ENCODE data around the gene HYI. TPM values are rescaled to one million over a fixed set of nuclear protein-coding genes. Genes with fewer than 3 reads are reported as not detected.

The HYI gene
- total and polyA plus RNA-seq, 2 donors (not counting 1 experiment from before 2014, with no cell fraction given): 26.3 to 36.5 TPM

DNA sequence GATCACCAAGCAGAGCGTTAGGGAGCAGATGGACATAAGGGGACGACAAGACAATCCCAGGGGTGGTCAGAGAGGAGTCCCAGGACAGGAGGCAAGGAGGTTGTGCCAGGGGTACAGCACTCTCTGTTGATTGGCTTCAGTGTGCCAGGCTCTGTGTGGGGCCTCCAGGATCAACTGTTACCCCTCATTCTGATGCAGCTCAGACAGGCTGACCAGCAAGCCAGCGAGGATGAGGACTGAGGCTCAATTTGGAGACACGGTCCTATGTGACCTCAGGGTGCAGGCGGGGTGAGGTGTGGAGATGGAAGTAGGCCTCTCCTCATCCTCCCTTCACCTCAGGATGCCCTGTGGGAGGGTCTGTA, 4.0 kb downstream of the HYI start:
- TF ChIP-seq EZH2 (IDR thresholded peaks at IDR 0.05; ENCODE audit: low read length, missing control alignments): no peak
- TF ChIP-seq, protein P1, sequence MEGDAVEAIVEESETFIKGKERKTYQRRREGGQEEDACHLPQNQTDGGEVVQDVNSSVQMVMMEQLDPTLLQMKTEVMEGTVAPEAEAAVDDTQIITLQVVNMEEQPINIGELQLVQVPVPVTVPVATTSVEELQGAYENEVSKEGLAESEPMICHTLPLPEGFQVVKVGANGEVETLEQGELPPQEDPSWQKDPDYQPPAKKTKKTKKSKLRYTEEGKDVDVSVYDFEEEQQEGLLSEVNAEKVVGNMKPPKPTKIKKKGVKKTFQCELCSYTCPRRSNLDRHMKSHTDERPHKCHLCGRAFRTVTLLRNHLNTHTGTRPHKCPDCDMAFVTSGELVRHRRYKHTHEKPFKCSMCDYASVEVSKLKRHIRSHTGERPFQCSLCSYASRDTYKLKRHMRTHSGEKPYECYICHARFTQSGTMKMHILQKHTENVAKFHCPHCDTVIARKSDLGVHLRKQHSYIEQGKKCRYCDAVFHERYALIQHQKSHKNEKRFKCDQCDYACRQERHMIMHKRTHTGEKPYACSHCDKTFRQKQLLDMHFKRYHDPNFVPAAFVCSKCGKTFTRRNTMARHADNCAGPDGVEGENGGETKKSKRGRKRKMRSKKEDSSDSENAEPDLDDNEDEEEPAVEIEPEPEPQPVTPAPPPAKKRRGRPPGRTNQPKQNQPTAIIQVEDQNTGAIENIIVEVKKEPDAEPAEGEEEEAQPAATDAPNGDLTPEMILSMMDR (conservative IDR thresholded peaks at IDR 0.05 in 1 of 2, IDR thresholded peaks at IDR 0.05 in 1 of 2; ENCODE audit: low read depth in 1 of 2, low read length in 2 of 2): no peak
- peaks cover 37% of the 10 kb centered on the region for H3K36me3 ChIP-seq (ENCODE audit: control insufficient read depth, insufficient read depth, low read length)
- H2AFZ ChIP-seq (ENCODE audit: low read length): no peak overlapping the region
- no peak overlapping the region for H3K4me3 ChIP-seq (replicated peaks in 1 of 4; ENCODE audit: control extremely low read depth in 1 of 4, insufficient read depth in 1 of 4, low read depth in 3 of 4, low read length in 4 of 4)
- DNase-seq (ENCODE audit: low read depth in 2 of 2): no peak
- H3K27ac ChIP-seq (ENCODE audit: insufficient read depth, low read length): no peak overlapping the region
- no peak overlapping the region for H3K4me2 ChIP-seq (ENCODE audit: extremely low read depth, insufficient read depth, low read length)
- no peaks in the 10 kb centered on the region for H3K9me3 ChIP-seq (ENCODE audit: control insufficient read depth, insufficient read depth, low read depth, low read length)
- H3K9ac ChIP-seq (ENCODE audit: insufficient read depth, low read length): no peak overlapping the region
- no peaks in the 10 kb centered on the region for H4K20me1 ChIP-seq (ENCODE audit: control insufficient read depth, extremely low read depth, insufficient read depth, low read length)
- H3K27me3 ChIP-seq (ENCODE audit: control insufficient read depth, insufficient read depth, low read length): no peaks in the 10 kb centered on the region
- H3K79me2 ChIP-seq (ENCODE audit: control insufficient read depth, insufficient read depth, low read length): peaks cover 5% of the 10 kb centered on the region
- H3K4me1 ChIP-seq (ENCODE audit: control insufficient read depth, extremely low read depth, insufficient read depth, low read length): peaks cover 5% of the 10 kb centered on the region

DNA sequence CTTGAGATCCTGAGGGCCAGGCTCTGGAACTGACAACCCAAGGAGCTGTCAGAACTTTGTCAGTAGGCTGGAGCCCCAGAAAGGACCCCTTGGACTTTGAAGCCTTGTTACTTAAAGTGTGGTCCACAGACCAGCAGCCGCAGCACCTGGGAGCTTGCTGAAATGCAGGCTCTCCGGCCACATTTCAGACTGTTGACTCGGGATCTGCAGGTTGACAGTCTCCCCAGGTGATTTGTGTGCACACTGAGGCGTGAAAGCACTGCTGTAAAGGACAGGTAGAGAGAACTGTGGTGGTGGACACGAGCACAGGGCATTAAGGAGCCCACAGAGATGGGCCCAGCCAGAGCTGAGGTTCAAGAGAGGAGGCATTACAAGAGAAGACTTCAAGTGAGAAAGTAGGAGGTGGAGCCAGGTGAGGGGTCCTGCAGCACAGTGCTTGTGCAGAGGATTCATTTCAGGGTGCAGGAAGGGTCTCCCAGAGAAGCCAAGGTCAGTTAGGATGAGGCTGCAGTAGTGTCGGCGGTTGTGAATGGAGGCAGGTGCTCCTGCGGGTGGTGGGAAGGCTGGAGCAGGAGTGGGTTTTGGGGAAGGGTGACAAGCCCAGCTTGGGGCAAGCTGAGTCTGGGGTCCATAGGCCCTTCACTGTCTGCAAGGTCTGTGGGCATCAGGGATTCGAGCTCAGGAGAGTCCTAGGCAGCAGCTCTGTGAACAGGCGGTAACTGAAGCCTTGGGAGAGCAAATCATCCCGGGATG, 4.6 kb downstream of the HYI start:
- Histone ChIP-seq H3K4me3 (replicated peaks in 1 of 4; ENCODE audit: control extremely low read depth in 1 of 4, insufficient read depth in 1 of 4, low read depth in 3 of 4, low read length in 4 of 4) (no peak overlapping the region), H4K20me1 (ENCODE audit: control insufficient read depth, extremely low read depth, insufficient read depth, low read length) (no peaks in the 10 kb centered on the region), H3K27ac (ENCODE audit: insufficient read depth, low read length) (no peak overlapping the region), H3K27me3 (ENCODE audit: control insufficient read depth, insufficient read depth, low read length) (no peaks in the 10 kb centered on the region), H3K4me1 (ENCODE audit: control insufficient read depth, extremely low read depth, insufficient read depth, low read length) (peaks cover 5% of the 10 kb centered on the region), H3K36me3 (ENCODE audit: control insufficient read depth, insufficient read depth, low read length) (peaks cover 42% of the 10 kb centered on the region), H3K4me2 (ENCODE audit: extremely low read depth, insufficient read depth, low read length) (no peak overlapping the region), H3K9ac (ENCODE audit: insufficient read depth, low read length) (no peak overlapping the region), H3K79me2 (ENCODE audit: control insufficient read depth, insufficient read depth, low read length) (peaks cover 5% of the 10 kb centered on the region), H3K9me3 (ENCODE audit: control insufficient read depth, insufficient read depth, low read depth, low read length) (no peaks in the 10 kb centered on the region), H2AFZ (ENCODE audit: low read length) (no peak overlapping the region)
- TF ChIP-seq EZH2 (IDR thresholded peaks at IDR 0.05; ENCODE audit: low read length, missing control alignments): no peak
- TF ChIP-seq, protein P1 (conservative IDR thresholded peaks at IDR 0.05 in 1 of 2, IDR thresholded peaks at IDR 0.05 in 1 of 2; ENCODE audit: low read depth in 1 of 2, low read length in 2 of 2): no peak
- DNase-seq (ENCODE audit: low read depth in 2 of 2): no peak

GRCh38 chr1:43447891-43448708, 5.6 kb downstream of the HYI start:
- no peak for DNase-seq (ENCODE audit: low read depth in 2 of 2)
- H3K9me3 ChIP-seq (ENCODE audit: control insufficient read depth, insufficient read depth, low read depth, low read length): no peaks in the 10 kb centered on the region
- peaks cover 48% of the 10 kb centered on the region for H3K36me3 ChIP-seq (ENCODE audit: control insufficient read depth, insufficient read depth, low read length)
- peaks cover 5% of the 10 kb centered on the region for H3K79me2 ChIP-seq (ENCODE audit: control insufficient read depth, insufficient read depth, low read length)
- TF ChIP-seq EZH2 (IDR thresholded peaks at IDR 0.05; ENCODE audit: low read length, missing control alignments): no peak
- TF ChIP-seq, protein P1 (conservative IDR thresholded peaks at IDR 0.05 in 1 of 2, IDR thresholded peaks at IDR 0.05 in 1 of 2; ENCODE audit: low read depth in 1 of 2, low read length in 2 of 2): no peak
- no peak overlapping the region for H3K9ac ChIP-seq (ENCODE audit: insufficient read depth, low read length)
- no peaks in the 10 kb centered on the region for H3K27me3 ChIP-seq (ENCODE audit: control insufficient read depth, insufficient read depth, low read length)
- no peaks in the 10 kb centered on the region for H4K20me1 ChIP-seq (ENCODE audit: control insufficient read depth, extremely low read depth, insufficient read depth, low read length)
- no peak overlapping the region for H2AFZ ChIP-seq (ENCODE audit: low read length)
- H3K4me2 ChIP-seq (ENCODE audit: extremely low read depth, insufficient read depth, low read length): no peak overlapping the region
- peaks cover 5% of the 10 kb centered on the region for H3K4me1 ChIP-seq (ENCODE audit: control insufficient read depth, extremely low read depth, insufficient read depth, low read length)
- H3K4me3 ChIP-seq (replicated peaks in 1 of 4; ENCODE audit: control extremely low read depth in 1 of 4, insufficient read depth in 1 of 4, low read depth in 3 of 4, low read length in 4 of 4): no peak overlapping the region
- H3K27ac ChIP-seq (ENCODE audit: insufficient read depth, low read length): no peak overlapping the region
